ENCODE results near the gene GINS2. TPM values are rescaled to one million over a fixed set of nuclear protein-coding genes. Genes with fewer than 3 reads are reported as not detected.

GINS2 gene
- total and polyA plus RNA-seq, 2 donors (not counting 3 experiments of a cell fraction or from before 2014, with no cell fraction given) = 10.4 to 24.1 TPM

DNA sequence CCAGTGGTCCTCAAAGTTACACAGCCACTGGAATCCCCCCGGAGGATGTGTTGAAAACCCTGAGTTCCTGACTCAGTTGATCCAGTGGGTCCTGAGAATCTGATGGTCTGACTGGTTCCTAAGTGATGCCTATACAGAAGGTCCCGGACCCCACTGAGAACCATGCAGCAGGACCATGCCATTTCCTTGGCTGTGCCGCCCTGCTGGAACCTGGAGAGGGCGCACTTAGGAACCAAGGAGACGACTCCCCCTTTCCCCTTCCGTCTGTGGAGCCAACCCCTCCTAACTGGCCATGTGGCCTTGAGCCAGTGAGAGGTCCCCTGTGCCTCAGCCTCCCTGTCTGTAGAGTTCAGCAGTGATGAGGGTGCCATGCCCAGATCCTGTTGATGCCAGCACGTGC, 40.1 kb upstream of the GINS2 start:
- FAIRE-seq = no peak
- POLR2A ChIA-PET = no interaction called here

GRCh38 chr16:85724936-85725335, 36.2 kb upstream of the GINS2 start:
- Histone ChIP-seq H3K9ac (replicated peaks; ENCODE audit: extremely low read depth, insufficient read depth, low read length) (no peak overlapping the region), H3K9me1 (replicated peaks; ENCODE audit: control insufficient read depth, extremely low read depth, insufficient read depth, low read length) (no peaks in the 10 kb centered on the region), H3K36me3 (ENCODE audit: control insufficient read depth in 2 of 2, extremely low read depth in 1 of 2, insufficient read depth in 2 of 2, low read length in 2 of 2) (peaks cover 0 to 3% of the 10 kb centered on the region in 2 experiments), H3K79me2 (ENCODE audit: control insufficient read depth, insufficient read depth, low read length) (peaks cover 26% of the 10 kb centered on the region), H3K9me3 (replicated peaks; ENCODE audit: control insufficient read depth, insufficient read depth, low read length) (no peaks in the 10 kb centered on the region), H3K4me3 (replicated peaks in 1 of 3; ENCODE audit: insufficient read depth in 1 of 3, low read depth in 1 of 3, low read length in 3 of 3) (no peak overlapping the region), H3K4me2 (ENCODE audit: insufficient read depth, low read length) (no peak overlapping the region), H3K27ac (ENCODE audit: insufficient read depth, low read depth, low read length) (no peak overlapping the region), H3K27me3 (ENCODE audit: control insufficient read depth in 2 of 2, insufficient read depth in 2 of 2, low read length in 2 of 2) (no peaks in the 10 kb centered on the region), H2AFZ (ENCODE audit: low read depth, low read length) (no peak overlapping the region), H4K20me1 (replicated peaks; ENCODE audit: control insufficient read depth, extremely low read depth, insufficient read depth, low read length) (no peaks in the 10 kb centered on the region), H3K4me1 (ENCODE audit: control insufficient read depth, extremely low read depth, insufficient read depth, low read length) (no peaks in the 10 kb centered on the region)
- ChIA-PET POLR2A (no interaction called here), CTCF (interaction anchor here (1.5 kb wide), 1 partner anchor 35 kb away, joined by 3 read pairs; no protein-coding TSS in a partner anchor)
- dilution Hi-C loops (cut with MboI; ENCODE audit: extremely low pct_ligation_motif_present, low sequenced_read_pairs) = no loop called here
- TF ChIP-seq POLR2AphosphoS5 (IDR thresholded peaks at IDR 0.05; ENCODE audit: insufficient read depth, low read depth, low read length) = no peak
- TF ChIP-seq FOS (IDR thresholded peaks at IDR 0.05; ENCODE audit: borderline replicate concordance, insufficient read depth, low read length) = no peak
- TF ChIP-seq POLR2A (IDR thresholded peaks at IDR 0.05; ENCODE audit: low read depth, low read length) = no peak
- no TSS peak for BruUV-seq (replicated peaks)
- no peak for FAIRE-seq
- no peak for DNase-seq (ENCODE audit: low read depth, low spot score)
- intact Hi-C loops (cut with micrococcal nuclease) = no loop called here

More for the DNA sequence above, 40.1 kb upstream of the GINS2 start:
- Histone ChIP-seq H3K79me2 (ENCODE audit: control insufficient read depth, insufficient read depth, low read length) (peaks cover 35% of the 10 kb centered on the region), H3K9ac (replicated peaks; ENCODE audit: extremely low read depth, insufficient read depth, low read length) (no peak overlapping the region), H3K4me1 (ENCODE audit: control insufficient read depth, extremely low read depth, insufficient read depth, low read length) (no peaks in the 10 kb centered on the region), H2AFZ (ENCODE audit: low read depth, low read length) (no peak overlapping the region), H3K27ac (ENCODE audit: insufficient read depth, low read depth, low read length) (no peak overlapping the region), H3K4me3 (replicated peaks in 1 of 3; ENCODE audit: insufficient read depth in 1 of 3, low read depth in 1 of 3, low read length in 3 of 3) (no peak overlapping the region), H3K4me2 (ENCODE audit: insufficient read depth, low read length) (no peak overlapping the region), H3K9me3 (replicated peaks; ENCODE audit: control insufficient read depth, insufficient read depth, low read length) (no peaks in the 10 kb centered on the region), H3K9me1 (replicated peaks; ENCODE audit: control insufficient read depth, extremely low read depth, insufficient read depth, low read length) (no peaks in the 10 kb centered on the region), H3K27me3 (ENCODE audit: control insufficient read depth in 2 of 2, insufficient read depth in 2 of 2, low read length in 2 of 2) (no peaks in the 10 kb centered on the region), H4K20me1 (replicated peaks; ENCODE audit: control insufficient read depth, extremely low read depth, insufficient read depth, low read length) (no peaks in the 10 kb centered on the region), H3K36me3 (ENCODE audit: control insufficient read depth in 2 of 2, extremely low read depth in 1 of 2, insufficient read depth in 2 of 2, low read length in 2 of 2) (peaks cover 0 to 3% of the 10 kb centered on the region in 2 experiments)
- intact Hi-C loops (cut with micrococcal nuclease) = no loop called here
- TF ChIP-seq MYC (IDR thresholded peaks at IDR 0.05; ENCODE audit: low read depth, low read length) = no peak
- no peak for TF ChIP-seq EZH2 (IDR thresholded peaks at IDR 0.05; ENCODE audit: borderline replicate concordance, low read depth, low read length, severe bottlenecking)
- TF ChIP-seq, protein P1, sequence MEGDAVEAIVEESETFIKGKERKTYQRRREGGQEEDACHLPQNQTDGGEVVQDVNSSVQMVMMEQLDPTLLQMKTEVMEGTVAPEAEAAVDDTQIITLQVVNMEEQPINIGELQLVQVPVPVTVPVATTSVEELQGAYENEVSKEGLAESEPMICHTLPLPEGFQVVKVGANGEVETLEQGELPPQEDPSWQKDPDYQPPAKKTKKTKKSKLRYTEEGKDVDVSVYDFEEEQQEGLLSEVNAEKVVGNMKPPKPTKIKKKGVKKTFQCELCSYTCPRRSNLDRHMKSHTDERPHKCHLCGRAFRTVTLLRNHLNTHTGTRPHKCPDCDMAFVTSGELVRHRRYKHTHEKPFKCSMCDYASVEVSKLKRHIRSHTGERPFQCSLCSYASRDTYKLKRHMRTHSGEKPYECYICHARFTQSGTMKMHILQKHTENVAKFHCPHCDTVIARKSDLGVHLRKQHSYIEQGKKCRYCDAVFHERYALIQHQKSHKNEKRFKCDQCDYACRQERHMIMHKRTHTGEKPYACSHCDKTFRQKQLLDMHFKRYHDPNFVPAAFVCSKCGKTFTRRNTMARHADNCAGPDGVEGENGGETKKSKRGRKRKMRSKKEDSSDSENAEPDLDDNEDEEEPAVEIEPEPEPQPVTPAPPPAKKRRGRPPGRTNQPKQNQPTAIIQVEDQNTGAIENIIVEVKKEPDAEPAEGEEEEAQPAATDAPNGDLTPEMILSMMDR (IDR thresholded peaks at IDR 0.05; ENCODE audit: extremely low read depth in 1 of 2, insufficient read depth in 1 of 2, low read depth in 1 of 2, low read length in 2 of 2) = peak; percentile 12 to 25
- DNase-seq (ENCODE audit: low read depth, low spot score) = no peak
- BruUV-seq (replicated peaks) = no TSS peak
- CTCF ChIA-PET = interaction anchor here (1.2 kb wide), 1 partner anchor 24 kb away, joined by 3 read pairs; no protein-coding TSS in a partner anchor
- dilution Hi-C loops (cut with MboI; ENCODE audit: extremely low pct_ligation_motif_present, low sequenced_read_pairs) = no loop called here

Data from endothelial cell of umbilical vein (primary cell).